ENCODE measurements around the gene TAP2. TPM values are rescaled to one million over a fixed set of nuclear protein-coding genes. Genes with fewer than 3 reads are reported as not detected.

TAP2 gene
- total RNA-seq, 2 donors from 2014 or later: 9.6 to 17.3 TPM

GRCh38 chr6:32803416-32803815 lies 35.1 kb downstream of the TAP2 start:
- Histone ChIP-seq H3K4me1 (ENCODE audit: control insufficient read depth in 1 of 2, low read depth in 2 of 2) (no peaks in the 10 kb centered on the region), H3K36me3 (no peaks in the 10 kb centered on the region), H3K4me3 (no peak overlapping the region), H3K27me3 (replicated peaks; ENCODE audit: insufficient read depth) (no peaks in the 10 kb centered on the region), H3K9me3 (no peaks in the 10 kb centered on the region), H3K27ac (no peak overlapping the region)
- no peak for TF ChIP-seq CTCF (IDR thresholded peaks at IDR 0.05)
- no peak for DNase-seq (ENCODE audit: low spot score)
- no peak for ATAC-seq (ENCODE audit: insufficient number of reproducible peaks, low FRiP score, low read depth)

- H3K4me1 ChIP-seq (ENCODE audit: control insufficient read depth in 1 of 2, low read depth in 2 of 2): peaks cover 0 to 3% of the 10 kb centered on the region in 2 donors
- no peak overlapping the region for H3K27ac ChIP-seq
- TF ChIP-seq CTCF (IDR thresholded peaks at IDR 0.05): no peak
- ATAC-seq (ENCODE audit: insufficient number of reproducible peaks, low FRiP score, low read depth) (no peak), DNase-seq (ENCODE audit: low spot score) (no peak)
- H3K27me3 ChIP-seq (replicated peaks; ENCODE audit: insufficient read depth): no peaks in the 10 kb centered on the region
- no peaks in the 10 kb centered on the region for H3K36me3 ChIP-seq
- no peaks in the 10 kb centered on the region for H3K9me3 ChIP-seq
- H3K4me3 ChIP-seq: no peak overlapping the region
These were observed 38.8 kb downstream of the TAP2 start for GRCh38 chr6:32799740-32800139.

GRCh38 chr6:32799168-32799567 lies 39.4 kb downstream of the TAP2 start:
- no peaks in the 10 kb centered on the region for H3K27me3 ChIP-seq (replicated peaks; ENCODE audit: insufficient read depth)

GRCh38 chr6:32796848-32797776 lies 41.4 kb downstream of the TAP2 start:
- peak; percentile 33 for DNase-seq (ENCODE audit: low spot score)
- Histone ChIP-seq H3K27ac (no peak overlapping the region), H3K36me3 (no peaks in the 10 kb centered on the region), H3K9me3 (no peaks in the 10 kb centered on the region), H3K4me3 (peak overlapping the region; percentile 43), H3K27me3 (replicated peaks; ENCODE audit: insufficient read depth) (no peaks in the 10 kb centered on the region), H3K4me1 (ENCODE audit: control insufficient read depth in 1 of 2, low read depth in 2 of 2) (peaks cover 0 to 3% of the 10 kb centered on the region in 2 donors)
- TF ChIP-seq CTCF (IDR thresholded peaks at IDR 0.05): peak; percentile 91
- ATAC-seq (ENCODE audit: insufficient number of reproducible peaks, low FRiP score, low read depth): peak; percentile 72

More at GRCh38 chr6:32799168-32799567, 39.4 kb downstream of the TAP2 start:
- H3K36me3 ChIP-seq: no peaks in the 10 kb centered on the region
- H3K9me3 ChIP-seq: no peaks in the 10 kb centered on the region
- no peak for TF ChIP-seq CTCF (IDR thresholded peaks at IDR 0.05)
- ATAC-seq (ENCODE audit: insufficient number of reproducible peaks, low FRiP score, low read depth) (no peak), DNase-seq (ENCODE audit: low spot score) (no peak)
- H3K4me1 ChIP-seq (ENCODE audit: control insufficient read depth in 1 of 2, low read depth in 2 of 2): peaks cover 0 to 3% of the 10 kb centered on the region in 2 donors
- no peak overlapping the region for H3K4me3 ChIP-seq
- H3K27ac ChIP-seq: no peak overlapping the region

GRCh38 chr6:32794510-32794909 lies 44.0 kb downstream of the TAP2 start:
- Histone ChIP-seq H3K9me3 (no peaks in the 10 kb centered on the region), H3K27me3 (replicated peaks; ENCODE audit: insufficient read depth) (no peaks in the 10 kb centered on the region), H3K27ac (no peak overlapping the region), H3K4me1 (ENCODE audit: control insufficient read depth in 1 of 2, low read depth in 2 of 2) (peaks cover 0 to 3% of the 10 kb centered on the region in 2 donors), H3K36me3 (no peaks in the 10 kb centered on the region), H3K4me3 (no peak overlapping the region)
- ATAC-seq (ENCODE audit: insufficient number of reproducible peaks, low FRiP score, low read depth) (no peak), DNase-seq (ENCODE audit: low spot score) (no peak)
- TF ChIP-seq CTCF (IDR thresholded peaks at IDR 0.05): no peak

Measured in thoracic aorta (tissue), 2 donors.